Stimulated activated CD8-positive, alpha-beta memory T cell treated with anti-CD3 and anti-CD28 coated beads, Interleukin-7, amount 100 ng/mL, for 24 hours (primary cell): ENCODE measurements around the gene SLC6A6.

ENCODE experiments used
- DNase-seq: peaks from one replicate; pipeline ENCODE4 v3.0.0-alpha.2; 2020; ENCODE audit warnings: low read depth

The SLC6A6 gene

DNA sequence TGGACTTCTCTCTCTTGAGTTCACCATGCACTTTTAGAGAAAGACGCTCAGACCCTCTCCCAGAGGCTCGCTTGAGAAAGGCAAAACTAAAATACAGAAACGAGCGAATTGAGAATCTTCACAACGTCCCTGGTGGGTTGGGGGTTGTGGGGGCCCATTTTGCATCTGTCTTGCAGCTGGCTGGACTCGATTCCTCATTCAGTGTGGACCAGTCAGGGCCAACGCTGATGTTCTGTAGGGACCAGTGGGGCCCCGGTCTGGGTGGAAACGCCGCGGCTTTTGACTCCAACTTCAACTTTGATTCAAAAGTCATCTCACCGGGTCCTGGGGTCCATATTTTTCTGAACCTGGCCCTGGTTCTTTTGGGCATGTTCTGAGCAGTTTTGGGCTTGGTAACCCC is 68.1 kb downstream of the SLC6A6 start:
- no peak for DNase-seq

DNA sequence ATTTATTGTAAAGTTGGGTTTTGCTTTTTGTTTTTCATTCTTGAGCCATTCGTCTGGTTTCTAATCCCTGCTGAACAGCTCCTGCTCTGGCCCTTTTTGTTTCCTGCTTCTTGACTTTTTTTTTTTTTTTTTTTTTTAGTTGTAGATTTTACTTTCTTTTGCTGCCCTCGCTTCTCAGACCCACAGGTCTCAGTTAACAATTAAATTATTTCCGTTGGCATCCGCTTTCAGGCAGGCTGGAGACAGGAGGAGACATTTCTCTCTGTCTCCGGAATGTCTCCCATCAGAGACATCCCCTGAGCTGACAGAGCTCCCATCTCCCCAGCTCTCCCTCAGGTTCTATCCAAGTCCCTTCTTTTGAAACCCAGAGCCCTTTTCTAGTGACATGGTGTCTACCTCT is 68.6 kb downstream of the SLC6A6 start:
- DNase-seq, result no peak

DNA sequence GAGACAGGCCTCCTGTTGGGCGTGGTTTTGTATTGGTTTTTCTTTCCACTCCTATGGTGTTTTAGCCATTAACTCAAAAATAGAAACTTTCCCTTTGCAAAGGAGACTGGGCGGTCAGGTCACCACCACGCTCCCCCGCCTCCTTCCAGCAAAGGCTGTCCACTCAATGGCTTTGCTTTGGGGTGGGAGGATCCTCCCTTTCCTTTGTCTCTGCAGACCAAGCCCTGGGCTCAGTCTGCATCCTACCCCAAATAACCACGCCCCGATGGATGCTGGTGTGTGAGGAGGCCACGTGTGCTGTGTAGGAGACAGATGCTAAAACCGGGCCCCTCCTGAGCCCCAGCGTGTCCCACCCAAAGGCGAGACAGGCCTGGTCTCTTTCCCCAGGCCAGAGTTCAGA is 69.3 kb downstream of the SLC6A6 start:
- no peak for DNase-seq

DNA sequence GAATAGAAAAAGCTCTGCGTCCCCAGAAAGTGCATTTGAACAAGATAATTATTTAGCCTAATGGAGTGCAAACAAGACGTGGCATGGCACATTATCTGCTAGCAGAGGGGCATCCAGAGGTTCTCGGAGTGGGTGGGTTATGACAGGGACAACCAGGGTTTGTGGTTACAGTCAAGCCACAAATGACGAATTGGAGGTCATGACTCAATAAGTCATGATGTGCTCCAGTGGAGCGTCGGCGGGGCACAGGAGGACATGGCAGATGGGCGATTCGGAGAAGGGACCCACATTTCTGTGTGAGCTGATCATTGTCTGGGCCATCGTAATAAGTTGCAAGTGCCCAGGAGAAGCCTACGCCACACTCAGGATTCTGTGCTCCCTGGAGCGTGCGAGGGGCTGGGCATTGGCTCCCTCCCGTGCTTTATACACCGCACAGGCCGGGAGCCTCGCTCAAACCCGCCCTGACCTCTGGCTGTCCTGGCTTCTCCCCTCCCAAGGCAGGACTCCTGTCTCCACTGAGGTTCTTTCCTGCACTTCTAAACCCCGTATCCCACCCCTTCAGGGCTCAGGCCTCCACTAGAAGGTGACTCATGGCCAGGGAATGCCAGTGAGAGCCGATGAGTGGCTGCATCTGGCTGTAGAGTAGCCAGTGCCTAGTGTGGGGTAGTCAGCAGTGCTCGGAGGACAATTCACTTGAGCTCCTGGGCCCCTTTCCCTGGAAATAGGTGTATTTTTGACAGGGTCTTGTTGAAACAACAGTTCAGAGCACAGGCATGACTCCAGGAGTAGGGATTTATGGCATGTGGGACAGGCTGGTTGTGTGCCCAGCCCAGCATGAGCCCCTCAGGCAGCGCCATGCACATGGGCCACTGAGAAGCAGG is 70.3 kb downstream of the SLC6A6 start:
- DNase-seq, result no peak

DNA sequence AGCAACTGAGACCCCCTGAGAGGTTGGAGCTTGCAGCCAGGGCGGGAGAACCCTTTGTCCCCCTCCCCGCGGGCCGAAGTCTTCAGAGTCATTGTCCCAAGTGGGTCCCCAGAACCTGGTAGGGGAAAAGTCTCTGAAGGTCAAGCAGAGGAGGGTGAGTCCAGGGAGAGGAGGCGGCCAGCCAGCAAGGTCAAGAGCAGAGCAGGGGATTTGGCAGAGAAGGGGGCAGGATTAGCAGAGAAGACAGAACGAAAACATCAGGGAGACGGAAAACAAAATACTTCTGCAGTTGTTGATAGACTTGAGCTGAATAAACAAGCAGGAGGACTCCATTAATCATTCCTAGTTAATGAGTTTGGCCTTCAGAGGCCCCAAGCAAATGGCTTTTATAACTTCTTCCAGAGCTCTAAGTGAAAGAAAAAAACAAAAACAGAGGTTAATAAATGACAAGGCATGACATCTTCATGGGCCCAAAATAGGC is 71.0 kb downstream of the SLC6A6 start:
- no peak for DNase-seq

DNA sequence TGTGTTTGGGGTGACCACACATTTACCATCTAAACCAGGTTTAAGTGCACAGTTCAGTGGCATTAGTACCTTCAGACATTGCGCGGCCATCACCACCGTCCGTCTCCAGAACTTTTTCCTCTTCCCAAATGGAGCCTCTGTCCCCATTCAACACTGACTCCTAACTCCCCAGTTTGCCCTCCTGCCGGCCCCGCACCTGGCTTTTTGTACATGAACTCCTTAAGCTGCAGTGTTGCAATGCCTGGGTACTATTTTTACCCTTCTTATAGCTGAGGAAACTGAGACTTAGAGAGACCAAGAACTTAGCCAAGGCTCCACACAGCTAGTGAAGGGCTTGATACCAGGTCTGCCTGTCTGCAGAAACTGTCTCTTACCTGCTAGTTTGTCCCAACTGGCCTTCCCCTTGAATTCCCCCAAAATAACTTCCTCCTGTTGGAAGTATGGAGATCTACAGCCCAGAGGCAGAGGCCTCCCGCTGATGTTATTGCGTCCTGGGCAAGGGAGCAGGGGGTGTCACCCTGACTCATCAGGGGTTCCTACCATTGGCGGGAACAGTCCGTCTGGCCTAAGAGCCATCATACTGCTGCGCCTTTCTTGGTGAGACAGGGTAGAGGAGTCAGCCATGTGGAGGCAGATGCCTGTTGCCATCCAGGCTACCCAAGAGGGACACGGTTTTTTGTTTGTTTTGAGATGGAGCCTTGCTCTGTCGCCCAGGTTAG is 72.1 kb downstream of the SLC6A6 start:
- no peak for DNase-seq

DNA sequence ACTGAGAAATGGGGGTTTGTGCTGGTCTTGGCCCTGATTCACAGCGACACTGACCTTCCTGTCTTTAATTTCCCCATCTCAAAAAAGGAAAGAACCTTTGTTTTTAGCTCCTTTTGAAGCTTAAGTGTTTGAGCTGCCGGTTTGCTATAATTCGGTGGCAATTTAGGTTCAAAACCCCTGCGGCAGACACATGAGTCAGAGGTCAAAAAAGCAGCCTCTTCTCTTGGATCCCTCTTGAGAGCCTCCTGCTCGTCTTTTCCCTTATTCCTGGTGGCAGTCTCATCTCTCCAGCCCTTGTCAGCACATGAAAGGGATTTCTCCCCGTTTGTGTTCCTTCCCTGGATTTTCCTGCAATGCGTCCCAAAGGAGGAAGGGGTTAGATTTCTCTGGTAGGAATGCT is 73.2 kb downstream of the SLC6A6 start:
- no peak for DNase-seq

DNA sequence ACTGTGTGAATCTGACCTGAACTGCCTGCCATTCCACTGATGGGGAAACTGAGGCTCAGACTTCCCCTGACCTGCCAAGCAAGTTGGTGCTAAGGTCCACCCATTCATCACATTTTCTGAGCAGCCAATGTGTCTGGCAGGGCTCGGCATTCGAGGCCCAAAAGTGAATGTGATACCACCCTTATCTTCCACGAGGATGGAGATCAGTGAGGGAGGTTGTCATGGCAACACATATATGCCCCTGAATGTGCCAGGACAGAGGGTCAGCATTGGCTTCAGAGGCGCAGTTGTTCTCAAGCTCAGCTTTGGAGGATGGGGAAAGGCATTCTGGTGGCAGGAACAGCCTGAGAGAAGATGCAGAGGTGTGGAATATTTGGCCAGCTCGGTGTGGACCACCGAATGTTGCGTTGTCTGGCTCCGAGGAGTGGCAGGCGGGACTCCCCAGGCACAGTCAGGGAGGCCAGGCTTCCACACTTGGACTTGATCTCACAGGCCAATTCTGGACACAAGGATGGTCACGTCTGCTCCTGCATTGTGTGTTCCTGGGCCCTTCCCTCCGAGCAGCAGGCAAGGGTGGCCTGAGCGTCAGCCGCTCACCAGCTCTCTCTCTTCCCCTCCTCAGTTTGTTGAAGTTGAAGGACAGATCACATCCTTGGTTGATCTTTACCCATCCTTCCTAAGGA is 74.3 kb downstream of the SLC6A6 start:
- no peak for DNase-seq

DNA sequence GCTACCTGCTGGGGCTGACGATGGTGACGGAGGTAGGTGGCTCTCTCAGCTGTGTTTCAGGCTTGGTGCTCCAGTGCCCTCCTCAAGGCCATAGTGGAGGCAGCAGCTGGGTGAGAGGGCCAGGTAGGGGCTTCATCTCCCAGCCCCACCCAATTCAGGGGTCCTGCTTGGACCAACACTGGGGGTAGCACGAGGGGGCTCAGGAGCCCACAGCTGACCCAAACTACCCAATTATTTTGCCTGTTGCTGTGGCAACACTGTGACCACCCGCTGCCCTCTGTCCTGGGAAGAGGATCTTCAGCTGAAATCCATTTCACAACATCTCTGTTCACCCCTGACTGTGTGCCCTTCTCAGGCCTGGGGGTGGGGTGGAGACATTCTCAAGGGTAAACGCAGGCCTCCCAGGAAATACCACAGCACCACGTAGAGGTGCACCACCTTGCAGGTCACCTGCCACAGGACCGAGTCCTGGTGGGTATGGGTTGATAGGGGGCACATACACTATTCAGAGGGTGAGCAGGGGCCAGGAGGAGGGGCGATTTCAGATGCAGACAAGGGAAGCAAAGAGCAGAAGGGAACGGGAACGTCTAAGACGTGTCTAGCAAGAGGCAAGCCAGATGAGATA is 75.0 kb downstream of the SLC6A6 start:
- DNase-seq, result no peak

DNA sequence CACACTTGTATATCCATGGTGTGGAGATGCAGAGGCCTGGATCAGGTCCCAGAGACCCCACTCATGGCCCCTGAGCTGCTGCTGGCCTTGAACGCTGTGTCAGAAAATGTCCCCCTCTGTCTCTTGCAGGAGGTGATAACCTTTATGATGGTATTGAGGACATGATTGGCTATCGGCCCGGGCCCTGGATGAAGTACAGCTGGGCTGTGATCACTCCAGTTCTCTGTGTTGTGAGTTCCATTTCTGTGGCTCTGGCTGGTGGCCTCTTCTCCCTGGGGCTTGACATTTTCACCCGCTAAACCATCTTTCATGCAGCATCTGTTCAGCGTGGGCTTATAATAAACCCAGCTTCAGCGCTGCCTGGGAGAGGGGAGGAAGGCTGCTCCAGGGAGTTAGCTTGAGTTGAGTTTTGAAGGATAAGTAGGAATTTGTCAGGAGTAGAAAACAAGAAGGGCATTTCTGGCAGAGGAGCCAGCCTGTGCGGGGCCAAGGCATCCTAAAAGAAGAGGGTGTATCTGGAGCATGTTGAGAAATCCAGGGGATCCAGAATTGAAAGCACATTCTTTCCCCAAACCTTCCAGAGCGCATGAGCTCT is 76.6 kb downstream of the SLC6A6 start:
- no peak for DNase-seq

DNA sequence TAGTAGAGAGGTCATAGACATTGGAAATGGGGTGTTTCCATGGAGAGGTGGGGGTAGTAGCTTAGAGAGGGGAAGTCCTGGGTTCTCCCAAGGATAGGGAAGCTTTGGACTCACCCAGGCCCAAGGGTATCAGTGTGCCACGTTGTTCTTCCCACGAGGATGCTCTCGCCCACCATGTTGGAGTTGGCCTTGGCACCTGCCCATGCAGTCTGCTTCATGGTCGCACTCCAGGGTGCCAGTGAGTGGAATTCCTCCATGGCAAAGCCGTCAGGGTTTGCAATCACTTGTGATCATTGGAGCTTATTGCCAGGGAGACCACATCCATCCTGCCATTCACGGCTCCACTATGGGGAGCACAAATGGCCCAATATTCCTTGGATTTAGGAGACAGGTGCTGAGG is 77.2 kb downstream of the SLC6A6 start:
- DNase-seq, result no peak

DNA sequence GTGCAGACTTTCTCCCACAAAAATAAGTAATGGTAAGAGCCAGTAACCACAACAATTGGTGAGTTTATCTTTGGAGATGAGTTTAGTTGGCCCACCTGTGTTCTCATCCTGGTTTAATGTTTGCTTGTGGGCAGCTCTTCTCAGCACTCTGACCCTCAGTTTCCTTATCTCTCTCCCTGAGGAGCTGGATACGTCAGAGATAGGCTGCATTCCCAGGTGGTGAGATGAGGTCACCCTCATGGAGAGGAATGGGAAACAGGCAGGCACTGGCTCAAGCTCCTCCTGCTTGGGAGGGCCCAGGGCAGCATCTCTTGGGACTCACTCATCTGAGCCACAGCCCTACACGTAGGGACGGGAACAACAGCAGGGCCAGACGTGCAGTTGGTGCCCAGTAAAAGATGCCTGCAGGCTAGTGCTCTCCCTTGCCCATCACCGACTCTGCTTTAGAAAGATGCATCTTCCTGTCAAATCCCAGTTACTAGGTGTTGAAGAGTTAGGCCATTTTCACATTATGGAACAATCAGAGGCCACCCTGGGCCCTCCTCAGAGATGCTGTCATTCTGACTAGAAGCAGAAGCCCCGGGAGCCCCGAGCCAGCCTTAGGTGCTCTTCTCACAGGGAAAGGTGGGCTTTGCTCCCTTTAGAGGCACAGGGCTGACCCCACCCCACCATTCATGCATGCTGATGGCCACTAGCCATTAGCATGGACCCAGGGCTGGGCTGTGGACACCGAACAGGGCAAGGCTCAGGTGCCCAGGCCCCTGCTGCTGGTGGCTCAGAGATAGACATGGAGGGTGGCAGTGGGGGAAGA is 78.0 kb downstream of the SLC6A6 start:
- DNase-seq, result no peak

DNA sequence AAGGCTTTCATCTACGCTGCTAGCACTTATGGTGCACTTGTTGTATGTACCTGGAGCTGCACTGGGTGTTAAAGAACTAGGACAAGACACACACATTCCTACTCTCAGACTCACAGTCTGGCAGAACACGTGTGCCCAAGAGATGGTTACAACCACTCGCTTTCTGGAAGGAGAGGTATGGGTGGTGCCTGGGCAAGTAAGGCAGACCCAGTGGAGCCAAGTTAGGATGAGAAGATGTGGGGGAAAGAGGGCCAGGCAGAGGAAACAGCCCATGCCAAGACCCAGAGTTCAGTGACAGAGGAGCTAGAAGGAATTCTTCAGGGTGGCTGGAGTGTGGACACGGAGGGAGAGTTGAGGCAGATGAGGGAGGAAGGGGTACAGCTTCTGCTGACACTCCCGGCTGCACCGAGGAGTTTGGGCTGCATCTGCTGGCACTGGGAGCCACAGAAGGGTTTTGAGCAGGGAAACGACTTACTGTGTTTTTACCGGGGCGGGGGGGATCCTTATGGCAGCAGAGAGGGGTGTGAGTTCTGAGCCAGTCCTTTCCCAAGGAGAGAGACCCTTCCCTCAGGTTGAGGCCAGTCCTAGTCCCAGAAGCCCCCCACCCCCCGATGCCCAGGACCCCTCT is 78.7 kb downstream of the SLC6A6 start:
- no peak for DNase-seq

DNA sequence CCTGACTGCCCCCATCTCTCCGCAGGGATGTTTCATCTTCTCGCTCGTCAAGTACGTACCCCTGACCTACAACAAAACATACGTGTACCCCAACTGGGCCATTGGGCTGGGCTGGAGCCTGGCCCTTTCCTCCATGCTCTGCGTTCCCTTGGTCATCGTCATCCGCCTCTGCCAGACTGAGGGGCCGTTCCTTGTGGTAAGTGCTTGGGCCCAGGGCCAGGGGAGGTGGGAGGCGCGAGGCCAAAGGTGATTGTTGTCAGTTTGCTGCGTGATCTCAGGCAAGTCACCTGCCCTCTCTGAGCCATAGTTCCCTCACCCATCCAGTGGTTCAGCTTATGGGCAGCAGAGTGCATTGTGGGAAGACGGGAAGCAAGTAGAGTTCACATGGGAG is 79.2 kb downstream of the SLC6A6 start:
- DNase-seq, result no peak

DNA sequence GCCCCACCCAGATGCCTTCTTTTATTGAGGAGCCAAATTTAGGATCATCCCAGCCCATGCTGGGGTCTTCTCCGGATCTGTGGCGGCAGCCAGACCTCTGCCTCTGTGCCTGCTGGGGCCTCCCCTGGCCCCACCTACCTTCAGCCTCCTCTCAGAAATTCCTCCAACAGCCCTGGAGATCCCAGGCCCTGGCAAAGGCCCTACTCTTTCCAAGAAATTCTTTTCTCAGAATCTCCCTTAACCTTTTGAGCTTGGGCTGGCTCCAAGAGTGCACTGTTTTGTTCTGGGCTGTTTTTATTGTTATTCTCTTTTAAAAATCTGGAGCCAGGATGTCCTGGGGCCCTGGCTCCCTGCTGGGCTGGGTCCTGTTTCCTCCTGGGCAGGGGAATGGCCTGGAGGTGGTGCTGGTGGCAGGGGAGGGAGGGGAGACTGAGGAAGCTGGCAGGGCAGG is 79.9 kb downstream of the SLC6A6 start:
- DNase-seq, result no peak

DNA sequence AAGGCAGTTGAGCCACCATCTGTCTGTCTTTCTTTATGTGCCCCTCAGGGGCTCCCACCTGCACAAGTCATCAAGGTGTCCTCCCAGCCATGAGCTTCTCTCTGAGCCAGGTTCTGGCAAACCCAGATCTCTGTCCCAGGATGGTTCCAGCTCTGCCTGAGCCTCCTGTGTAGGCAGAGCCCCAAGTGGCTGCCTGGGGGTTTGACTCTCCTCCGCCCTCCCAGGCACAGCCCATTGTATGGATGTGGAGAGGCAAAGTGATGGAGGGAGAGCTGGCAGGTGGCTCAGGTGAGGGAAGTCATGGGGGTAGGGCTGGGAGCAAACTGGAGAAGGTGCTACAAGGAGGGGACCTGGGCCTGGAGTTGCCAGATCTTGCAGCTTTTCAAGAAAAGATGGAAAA is 80.9 kb downstream of the SLC6A6 start:
- DNase-seq, result no peak

DNA sequence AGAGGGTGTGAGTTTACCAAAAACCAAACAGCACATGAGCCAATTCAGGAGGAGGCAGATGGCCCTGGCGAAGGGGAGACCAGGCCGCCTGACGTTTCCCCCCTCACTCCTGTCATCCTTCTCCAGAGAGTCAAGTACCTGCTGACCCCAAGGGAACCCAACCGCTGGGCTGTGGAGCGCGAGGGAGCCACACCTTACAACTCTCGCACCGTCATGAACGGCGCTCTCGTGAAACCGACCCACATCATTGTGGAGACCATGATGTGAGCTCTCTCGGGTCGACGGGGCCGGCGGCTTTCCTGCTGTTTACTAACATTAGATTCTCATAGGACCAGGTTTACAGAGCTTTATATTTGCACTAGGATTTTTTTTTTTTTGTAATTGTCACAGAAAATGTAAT is 82.3 kb downstream of the SLC6A6 start:
- no peak for DNase-seq

DNA sequence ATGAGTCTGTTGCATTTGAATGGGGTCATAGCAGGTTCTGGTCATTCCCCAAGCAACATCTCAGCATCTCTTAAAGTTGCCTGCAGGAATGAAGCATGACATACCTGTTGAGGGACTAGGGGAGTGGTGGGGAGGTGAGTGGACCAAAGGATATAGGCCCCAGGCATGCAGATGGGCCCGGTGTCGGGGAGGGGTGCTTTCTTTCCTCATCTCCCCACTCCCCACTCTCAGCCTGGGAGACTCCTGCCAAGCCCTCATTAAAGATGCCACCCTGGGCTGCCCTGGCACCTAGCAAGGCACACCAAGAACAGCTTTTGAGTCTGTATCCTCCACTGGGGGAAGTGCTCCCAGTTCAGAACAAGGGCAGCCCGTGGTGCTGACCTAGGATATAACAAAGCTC is 83.6 kb downstream of the SLC6A6 start:
- no peak for DNase-seq

DNA sequence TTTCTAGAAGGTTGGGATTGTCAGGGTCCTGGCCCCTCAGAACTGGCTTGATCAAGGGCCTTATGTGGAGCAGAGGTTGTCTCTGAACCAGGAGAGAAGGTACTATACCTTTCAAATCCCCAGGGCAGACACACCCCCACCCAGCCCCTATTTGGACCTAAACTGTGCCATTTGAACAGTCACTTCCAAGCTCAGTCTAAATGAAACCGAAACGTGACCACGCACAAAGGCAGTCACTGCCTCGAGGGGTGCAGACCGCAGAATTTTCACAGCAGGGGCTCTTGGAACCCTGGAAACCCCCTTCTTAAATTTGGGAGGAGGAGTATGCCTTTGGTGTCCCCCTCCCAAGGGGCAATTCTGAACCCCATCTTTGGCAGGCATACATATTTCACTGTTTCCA is 84.1 kb downstream of the SLC6A6 start:
- no peak for DNase-seq

DNA sequence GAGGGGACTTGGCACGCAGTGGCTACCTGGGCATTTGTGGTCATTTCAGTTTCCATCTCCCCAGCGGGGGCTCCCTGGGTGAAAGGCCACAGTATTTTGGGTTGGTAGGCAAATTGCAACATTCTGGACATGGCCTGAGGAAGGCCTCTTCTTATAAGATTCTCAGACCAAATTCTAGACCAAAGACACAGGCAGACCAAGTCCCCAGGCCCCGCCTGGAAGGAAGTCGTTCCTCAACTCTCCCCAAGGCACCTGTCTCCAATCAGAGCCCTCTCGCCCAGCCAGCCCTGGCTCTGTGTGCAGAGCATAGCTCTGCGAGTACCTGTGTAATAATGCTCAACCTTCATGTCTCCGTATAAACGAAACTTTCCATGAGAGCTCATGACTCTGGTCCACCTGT is 84.7 kb downstream of the SLC6A6 start:
- no peak for DNase-seq

DNA sequence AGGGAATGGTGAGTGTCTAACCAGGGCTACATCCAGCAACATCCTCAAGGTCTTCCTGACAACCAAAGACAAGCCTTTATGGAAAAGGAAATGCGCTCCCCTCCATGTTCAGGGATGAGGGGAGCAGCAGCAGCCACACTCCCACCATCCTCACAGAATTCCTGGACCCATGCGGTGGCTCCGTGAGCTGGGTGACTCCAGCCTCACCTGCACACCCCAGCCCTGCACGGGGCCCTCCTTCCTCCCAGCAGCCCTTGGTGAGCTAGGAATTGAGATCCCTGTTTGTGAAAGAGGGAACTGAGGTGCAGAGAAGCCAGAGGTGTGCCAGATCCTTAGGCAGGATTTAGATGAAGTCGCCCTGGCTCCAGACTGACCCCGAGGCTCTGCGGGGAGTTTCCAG is 85.4 kb downstream of the SLC6A6 start:
- DNase-seq, result no peak
